Liver (tissue), 3 donors: ENCODE data around the gene INPP5A.

Experiments used
- CTCF ChIP-seq: fragments of 150-350 bp; IDR thresholded peaks from 2 replicates; pipeline ENCODE4 v1.5.1; 2017; ENCODE audit warnings: improper control_type of control experiment, low read depth, low read length; ENCODE audit not compliant: missing input control
- GABPA ChIP-seq, 2 donors: IDR thresholded peaks in 1 of 2; conservative IDR thresholded peaks in 1 of 2; 2 replicates each; pipeline ENCODE4 v1.6.1; 2016; ENCODE audit warnings: antibody characterized with exemption in 2 of 2, mild to moderate bottlenecking in 1 of 2, moderate library complexity in 1 of 2
- JUND ChIP-seq, 2 donors: IDR thresholded peaks; 2 replicates each; pipeline ENCODE4 v1.6.1; 2016; ENCODE audit warnings: antibody characterized with exemption in 2 of 2
- donor health status: healthy.
- donor health status: healthy.

DNA sequence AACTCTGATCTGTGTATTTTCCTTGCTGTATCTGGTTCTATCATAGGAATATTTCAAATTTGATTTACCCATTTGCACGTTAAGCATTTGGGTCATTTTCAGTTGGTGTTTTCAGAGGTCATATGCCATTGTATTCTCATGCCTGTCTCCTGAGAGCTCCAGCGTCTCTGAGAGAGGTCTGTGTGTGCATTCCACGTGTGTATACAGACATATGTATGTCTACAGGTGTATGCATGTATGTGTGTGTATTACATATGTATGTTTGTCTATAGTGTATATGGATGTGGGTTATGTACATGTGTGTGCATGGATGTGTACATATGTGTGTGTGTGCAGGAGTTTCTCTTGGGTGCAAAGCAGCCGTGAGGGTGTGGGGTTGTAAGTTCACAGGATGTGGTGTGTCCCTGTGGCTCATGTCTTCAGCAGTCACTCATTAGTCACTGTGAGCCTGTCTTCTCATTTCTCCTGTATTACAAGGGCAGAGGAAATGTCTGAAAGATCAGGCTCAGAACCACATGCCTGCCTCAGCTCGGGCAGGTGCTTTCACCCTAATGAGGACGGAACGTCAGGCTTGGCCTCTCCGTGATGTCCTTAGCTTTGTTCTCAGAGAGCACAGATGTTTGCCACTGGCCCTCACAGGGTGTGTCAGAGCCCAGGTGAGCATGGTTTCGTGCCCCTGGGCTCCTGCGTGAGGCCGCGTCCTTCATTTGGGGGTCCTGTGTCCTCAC lies 146.7 kb downstream of the INPP5A start:
- no peak for TF ChIP-seq CTCF
- TF ChIP-seq JUND (IDR thresholded peaks at IDR 0.05), result no peak
- no peak for TF ChIP-seq GABPA (IDR thresholded peaks at IDR 0.05 in 1 of 2, conservative IDR thresholded peaks at IDR 0.05 in 1 of 2)
